HCT116 (cell line): ENCODE data around the gene SLC15A3. TPM values are rescaled to one million over a fixed set of nuclear protein-coding genes. Genes with fewer than 3 reads are reported as not detected.

Experiments used
- ATAC-seq: fragments of 200-7000 bp; cut with Tn5 transposase; 2 replicates; pipeline ENCODE4 v1.9.1; 2020; ENCODE audit warnings: mild to moderate bottlenecking, moderate library complexity
- BruUV-seq: library from RNA; stranded (reverse); fragments of 400-500 nt; replicated peaks from 2 replicates; lab custom pipeline; 2021; lab: Mats Ljungman, UMichigan
- CTCF ChIA-PET: fragments of 300-600 bp; sonication (Branson Sonifier 250); formaldehyde crosslinking; loops from one replicate; lab custom pipeline; 2021; ENCODE audit warnings: antibody characterized with exemption; lab: Charles Lee
- POLR2A ChIA-PET: fragments of 300-600, 350-600 bp; sonication (Branson Sonifier 250); formaldehyde crosslinking; loops from one replicate; lab custom pipeline; 2021; ENCODE audit warnings: antibody characterized with exemption; lab: Charles Lee
- RAD21 ChIA-PET, 2 experiments: fragments of 300-600 bp; sonication (Branson Sonifier 250); formaldehyde crosslinking; loops; one replicate each; lab custom pipeline; 2023; ENCODE audit warnings: low total read pairs in 2 of 2; ENCODE audit not compliant: uncharacterized antibody in 2 of 2, unreplicated experiment in 2 of 2, low non-redundant PET in 1 of 2; lab: Charles Lee
- DNase-seq: peaks from one replicate; pipeline ENCODE4 v3.0.0-alpha.2; 2010; ENCODE audit warnings: low read depth, low spot score
- H2AFZ ChIP-seq: fragments of 200-600 bp; shearing (Covaris generic), sonication (generic); 2 replicates; pipeline ENCODE4 v1.6.1; 2017; ENCODE audit warnings: low read depth, mixed run types, mixed read lengths, antibody characterized with exemption, low read length; ENCODE audit not compliant: poor library complexity, severe bottlenecking
- H3K27ac ChIP-seq: 2 replicates; pipeline ENCODE4 v1.5.1; 2012; ENCODE audit warnings: low read depth, low read length
- H3K27me3 ChIP-seq: fragments of 200-600 bp; sonication (generic); 2 replicates; pipeline ENCODE4 v1.6.1; 2016; ENCODE audit warnings: mixed run types, low read length, mixed read lengths; ENCODE audit not compliant: insufficient read depth
- H3K36me3 ChIP-seq, 2 experiments: fragments of 200-500 bp in 1 of 2; fragments of 200-600 bp in 1 of 2; sonication (Bioruptor generic) in 1 of 2; sonication (generic) in 1 of 2; 2 replicates each; pipeline versions ENCODE4 v1.5.1 to v1.6.1; 2014 to 2016; ENCODE audit warnings: low read length in 2 of 2, inconsistent platforms in 1 of 2, mixed read lengths in 1 of 2, mixed run types in 1 of 2; ENCODE audit not compliant: insufficient read depth in 2 of 2, control insufficient read depth in 1 of 2
- H3K4me1 ChIP-seq, 2 experiments: fragments of 200-600 bp in 1 of 2; sonication (generic) in 1 of 2; 2 replicates each; pipeline versions ENCODE4 v1.5.1 to v1.6.1; 2012 to 2017; ENCODE audit warnings: low read length in 2 of 2, inconsistent platforms in 1 of 2, mild to moderate bottlenecking in 1 of 2, mixed read lengths in 1 of 2, mixed run types in 1 of 2, moderate library complexity in 1 of 2; ENCODE audit not compliant: insufficient read depth in 2 of 2, control insufficient read depth in 1 of 2
- H3K4me2 ChIP-seq: fragments of 200-600 bp; sonication (generic); 2 replicates; pipeline ENCODE4 v1.6.1; 2017; ENCODE audit warnings: mixed run types, low read length, mixed read lengths
- H3K4me3 ChIP-seq, 2 experiments: fragments of 200-600 bp in 1 of 2; sonication (generic) in 1 of 2; replicated peaks in 1 of 2; 2 replicates each; pipeline ENCODE4 v1.5.1; 2011 to 2016; ENCODE audit warnings: low read length in 2 of 2, control low read depth in 1 of 2, low read depth in 1 of 2, mild to moderate bottlenecking in 1 of 2, mixed read lengths in 1 of 2, mixed run types in 1 of 2
- H3K79me2 ChIP-seq: fragments of 200-600 bp; sonication (generic); 2 replicates; pipeline ENCODE4 v1.6.1; 2017; ENCODE audit warnings: mild to moderate bottlenecking, mixed run types, low read length, moderate library complexity, mixed read lengths; ENCODE audit not compliant: insufficient read depth
- H3K9ac ChIP-seq: fragments of 200-600 bp; sonication (generic); 2 replicates; pipeline ENCODE4 v1.6.1; 2016; ENCODE audit warnings: low read length, mixed read lengths
- H3K9me2 ChIP-seq: fragments of 200-600 bp; sonication (generic), shearing (Covaris generic); 2 replicates; pipeline ENCODE4 v1.6.1; 2017; ENCODE audit warnings: mixed run types, mild to moderate bottlenecking, moderate library complexity; ENCODE audit not compliant: insufficient read depth
- H3K9me3 ChIP-seq, 2 experiments: fragments of 200-500 bp in 1 of 2; fragments of 200-600 bp in 1 of 2; sonication (Bioruptor generic) in 1 of 2; sonication (generic) in 1 of 2; 2 replicates each; pipeline ENCODE4 v1.6.1; 2014 to 2017; ENCODE audit warnings: low read length in 2 of 2, mixed read lengths in 2 of 2, inconsistent platforms in 1 of 2, low read depth in 1 of 2, mild to moderate bottlenecking in 1 of 2, mixed run types in 1 of 2, moderate library complexity in 1 of 2; ENCODE audit not compliant: control insufficient read depth in 1 of 2, insufficient read depth in 1 of 2
- H4K20me1 ChIP-seq: fragments of 200-600 bp; sonication (generic), shearing (Covaris generic); 2 replicates; pipeline ENCODE4 v1.6.1; 2017; ENCODE audit warnings: mixed run types, mild to moderate bottlenecking, moderate library complexity; ENCODE audit not compliant: insufficient read depth
- CBX3 ChIP-seq: IDR thresholded peaks from 2 replicates; pipeline ENCODE4 v1.6.1; 2012; ENCODE audit warnings: low read depth
- CEBPB ChIP-seq: IDR thresholded peaks from 2 replicates; pipeline ENCODE4 v1.6.1; 2012; ENCODE audit warnings: low read depth
- EGR1 ChIP-seq: IDR thresholded peaks from 2 replicates; pipeline ENCODE4 v1.6.1; 2012; ENCODE audit warnings: low read depth
- EZH2 ChIP-seq: fragments of 200-600 bp; sonication (generic); IDR thresholded peaks from 2 replicates; pipeline ENCODE4 v1.6.1; 2017; ENCODE audit warnings: antibody characterized with exemption, mixed run types
- EZH2phosphoT487 ChIP-seq: fragments of 200-600 bp; IDR thresholded peaks from 2 replicates; pipeline ENCODE4 v1.6.1; 2018; ENCODE audit warnings: antibody characterized with exemption, borderline replicate concordance
- JUND ChIP-seq: IDR thresholded peaks from 2 replicates; pipeline ENCODE4 v1.6.1; 2012
- MAX ChIP-seq: IDR thresholded peaks from 2 replicates; pipeline ENCODE4 v1.6.1; 2012
- POLR2A ChIP-seq: IDR thresholded peaks from 2 replicates; pipeline ENCODE4 v1.7.0; 2011; ENCODE audit warnings: borderline replicate concordance; ENCODE audit not compliant: insufficient read depth, insufficient read length; ENCODE audit errors: extremely low read depth
- POLR2AphosphoS5 ChIP-seq: IDR thresholded peaks from 2 replicates; pipeline ENCODE4 v1.6.1; 2011; ENCODE audit warnings: mild to moderate bottlenecking, low read depth, low read length, moderate library complexity
- RAD21 ChIP-seq: IDR thresholded peaks from 2 replicates; pipeline ENCODE4 v1.6.1; 2012; ENCODE audit warnings: low read depth, mild to moderate bottlenecking
- SP1 ChIP-seq: IDR thresholded peaks from 2 replicates; pipeline ENCODE4 v1.6.1; 2012; ENCODE audit warnings: low read depth
- SRF ChIP-seq: IDR thresholded peaks from 2 replicates; pipeline ENCODE4 v1.6.1; 2012; ENCODE audit warnings: low read depth
- TCF7L2 ChIP-seq: IDR thresholded peaks from 2 replicates; pipeline ENCODE4 v1.7.0; 2011; ENCODE audit warnings: borderline replicate concordance, inconsistent platforms; ENCODE audit not compliant: insufficient read depth, insufficient read length; ENCODE audit errors: extremely low read depth
- YY1 ChIP-seq: IDR thresholded peaks from 2 replicates; pipeline ENCODE4 v1.6.1; 2011; ENCODE audit warnings: low read length, low read depth, moderate library complexity, mild to moderate bottlenecking; ENCODE audit not compliant: insufficient replicate concordance; ENCODE audit errors: extremely low read depth
- ZBTB33 ChIP-seq: IDR thresholded peaks from 2 replicates; pipeline ENCODE4 v1.6.1; 2011; ENCODE audit warnings: mild to moderate bottlenecking, low read length, moderate library complexity; ENCODE audit not compliant: insufficient replicate concordance; ENCODE audit errors: extremely low read depth
- ZFX ChIP-seq: fragments of 450-650 bp; IDR thresholded peaks from 2 replicates; pipeline ENCODE4 v1.6.1; 2017
- ZNF274 ChIP-seq: fragments of 200-500 bp; sonication (Bioruptor generic); IDR thresholded peaks from 2 replicates; pipeline ENCODE4 v1.6.1; 2014; ENCODE audit warnings: mild to moderate bottlenecking, low read depth, low read length, inconsistent platforms
- intact Hi-C: fragments of 100-400 bp; cut with micrococcal nuclease; formaldehyde crosslinking; loops from 2 replicates; pipeline ENCODE4 v1.10.0; 2022
- total RNA-seq: library from RNA; stranded (reverse); gene quantifications from one replicate; pipeline ENCODE4 v1.2.1, GENCODE V29; 2021; ENCODE audit not compliant: unreplicated experiment
- TF ChIP-seq, protein P1 (sequence below), 3 experiments: fragments of 200-600 bp in 1 of 3; sonication (generic) in 1 of 3; IDR thresholded peaks in 2 of 3; conservative IDR thresholded peaks in 1 of 3; 2 replicates each; pipeline ENCODE4 v1.5.1; 2012 to 2017; ENCODE audit warnings: low read depth in 2 of 3, low read length in 2 of 3, antibody characterized with exemption in 1 of 3, borderline replicate concordance in 1 of 3, control low read depth in 1 of 3, mild to moderate bottlenecking in 1 of 3, mixed read lengths in 1 of 3, mixed run types in 1 of 3, moderate library complexity in 1 of 3; ENCODE audit not compliant: insufficient read depth in 1 of 3
- TF ChIP-seq, protein P2 (sequence below): IDR thresholded peaks from 2 replicates; pipeline ENCODE4 v1.6.1; 2012

The SLC15A3 gene
- total RNA-seq, 1 experiment from 2014 or later = not detected

DNA sequence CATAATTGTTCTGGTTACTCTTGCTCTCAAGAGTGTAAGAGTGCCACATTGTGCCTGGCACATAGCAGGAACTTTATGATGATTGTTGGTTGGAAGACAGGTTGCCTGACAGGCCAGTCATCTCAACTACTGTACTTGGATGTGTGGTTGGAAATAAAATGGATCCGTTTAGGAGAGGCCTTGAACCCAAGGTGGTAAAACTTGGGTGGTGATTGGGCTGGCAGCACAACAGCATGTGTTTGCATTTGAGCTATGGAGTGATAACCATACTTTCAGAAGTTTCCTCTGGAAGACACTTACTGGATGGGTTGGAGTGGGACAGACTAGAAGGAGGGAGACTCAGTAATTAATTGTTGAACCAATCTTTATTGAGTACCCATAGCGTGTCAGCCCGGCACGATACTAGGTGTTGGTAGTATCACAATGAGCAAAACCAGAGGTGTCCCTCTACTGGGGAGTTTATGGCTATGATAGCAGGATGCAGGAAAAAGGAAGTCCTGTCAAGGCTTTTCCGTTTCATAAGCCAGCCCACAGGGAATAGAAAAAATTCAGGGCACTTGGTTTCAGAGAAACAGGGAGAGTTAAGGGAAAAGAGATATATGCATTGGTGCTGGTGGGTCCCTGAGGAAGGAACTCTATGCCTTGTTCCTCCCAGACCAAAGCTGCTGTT lies 41.1 kb downstream of the SLC15A3 start:
- CTCF ChIA-PET = interaction anchor here (1.6 kb wide), 1 partner anchor 11 kb away, joined by 3 read pairs; no protein-coding TSS in a partner anchor
- Histone ChIP-seq H3K36me3 (no peaks in the 10 kb centered on the region), H3K4me2 (no peak overlapping the region), H3K9me3 (no peaks in the 10 kb centered on the region), H3K4me1 (peaks cover 11 to 38% of the 10 kb centered on the region in 2 experiments), H4K20me1 (no peaks in the 10 kb centered on the region), H3K27me3 (no peaks in the 10 kb centered on the region), H3K4me3 (no peak overlapping the region), H3K9ac (no peak overlapping the region), H3K79me2 (peaks cover 22% of the 10 kb centered on the region), H2AFZ (no peak overlapping the region), H3K9me2 (no peaks in the 10 kb centered on the region), H3K27ac (no peak overlapping the region)
- BruUV-seq = no TSS peak
- no peak for ATAC-seq
- intact Hi-C loops = loop anchor here (10.0 kb wide), 1 partner anchor 274 kb away; no protein-coding TSS in a partner anchor
- TF ChIP-seq, protein P1, sequence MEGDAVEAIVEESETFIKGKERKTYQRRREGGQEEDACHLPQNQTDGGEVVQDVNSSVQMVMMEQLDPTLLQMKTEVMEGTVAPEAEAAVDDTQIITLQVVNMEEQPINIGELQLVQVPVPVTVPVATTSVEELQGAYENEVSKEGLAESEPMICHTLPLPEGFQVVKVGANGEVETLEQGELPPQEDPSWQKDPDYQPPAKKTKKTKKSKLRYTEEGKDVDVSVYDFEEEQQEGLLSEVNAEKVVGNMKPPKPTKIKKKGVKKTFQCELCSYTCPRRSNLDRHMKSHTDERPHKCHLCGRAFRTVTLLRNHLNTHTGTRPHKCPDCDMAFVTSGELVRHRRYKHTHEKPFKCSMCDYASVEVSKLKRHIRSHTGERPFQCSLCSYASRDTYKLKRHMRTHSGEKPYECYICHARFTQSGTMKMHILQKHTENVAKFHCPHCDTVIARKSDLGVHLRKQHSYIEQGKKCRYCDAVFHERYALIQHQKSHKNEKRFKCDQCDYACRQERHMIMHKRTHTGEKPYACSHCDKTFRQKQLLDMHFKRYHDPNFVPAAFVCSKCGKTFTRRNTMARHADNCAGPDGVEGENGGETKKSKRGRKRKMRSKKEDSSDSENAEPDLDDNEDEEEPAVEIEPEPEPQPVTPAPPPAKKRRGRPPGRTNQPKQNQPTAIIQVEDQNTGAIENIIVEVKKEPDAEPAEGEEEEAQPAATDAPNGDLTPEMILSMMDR (IDR thresholded peaks at IDR 0.05 in 2 of 3, conservative IDR thresholded peaks at IDR 0.05 in 1 of 3; ENCODE audit: borderline replicate concordance in 1 of 3, insufficient read depth in 1 of 3, low read depth in 2 of 3, low read length in 2 of 3) = no peak
- no peak for TF ChIP-seq EGR1
- TF ChIP-seq ZNF274 = no peak
- no peak for TF ChIP-seq ZBTB33
- TF ChIP-seq POLR2A = no peak
- no peak for TF ChIP-seq RAD21
- TF ChIP-seq CBX3 = no peak
- no peak for TF ChIP-seq YY1
- TF ChIP-seq JUND = no peak
- no peak for TF ChIP-seq TCF7L2
- no peak for TF ChIP-seq MAX
- TF ChIP-seq, protein P2, sequence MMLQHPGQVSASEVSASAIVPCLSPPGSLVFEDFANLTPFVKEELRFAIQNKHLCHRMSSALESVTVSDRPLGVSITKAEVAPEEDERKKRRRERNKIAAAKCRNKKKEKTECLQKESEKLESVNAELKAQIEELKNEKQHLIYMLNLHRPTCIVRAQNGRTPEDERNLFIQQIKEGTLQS = no peak
- no peak for TF ChIP-seq CEBPB
- no peak for TF ChIP-seq ZFX
- no peak for TF ChIP-seq EZH2phosphoT487
- TF ChIP-seq POLR2AphosphoS5 = no peak
- TF ChIP-seq EZH2 = no peak
- TF ChIP-seq SP1 = no peak
- TF ChIP-seq SRF = no peak
- no peak for DNase-seq
- RAD21 ChIA-PET = no interaction called here
- POLR2A ChIA-PET = no interaction called here
